Measurements from ENCODE around the gene HPDL. TPM values are rescaled to one million over a fixed set of nuclear protein-coding genes. Genes with fewer than 3 reads are reported as not detected.

HPDL gene
- polyA plus RNA-seq, 3 donors = 3.0 to 4.8 (median 3.7) TPM

GRCh38 chr1:45340816-45341466 is 14.2 kb downstream of the HPDL start:
- no peak for DNase-seq (ENCODE audit: extremely low read depth in 1 of 11, low read depth in 9 of 11, low spot score in 4 of 11)

- no peak for DNase-seq (ENCODE audit: extremely low read depth in 1 of 11, low read depth in 9 of 11, low spot score in 4 of 11)
These were observed 17.8 kb downstream of the HPDL start for GRCh38 chr1:45344499-45344898.

GRCh38 chr1:45345014-45345413 is 18.3 kb downstream of the HPDL start:
- no peak for DNase-seq (ENCODE audit: extremely low read depth in 1 of 11, low read depth in 9 of 11, low spot score in 4 of 11)

GRCh38 chr1:45346473-45346872 is 19.8 kb downstream of the HPDL start:
- no peak for DNase-seq (ENCODE audit: extremely low read depth in 1 of 11, low read depth in 9 of 11, low spot score in 4 of 11)

- DNase-seq (ENCODE audit: extremely low read depth in 1 of 11, low read depth in 9 of 11, low spot score in 4 of 11) = no peak
These were observed 21.3 kb downstream of the HPDL start for GRCh38 chr1:45348020-45348419.

GRCh38 chr1:45348609-45348965 is 21.9 kb downstream of the HPDL start:
- no peak for DNase-seq (ENCODE audit: extremely low read depth in 1 of 11, low read depth in 9 of 11, low spot score in 4 of 11)

GRCh38 chr1:45348966-45349677 is 22.4 kb downstream of the HPDL start:
- no peak for DNase-seq (ENCODE audit: extremely low read depth in 1 of 11, low read depth in 9 of 11, low spot score in 4 of 11)

GRCh38 chr1:45351508-45351907 is 24.8 kb downstream of the HPDL start:
- no peak for DNase-seq (ENCODE audit: extremely low read depth in 1 of 11, low read depth in 9 of 11, low spot score in 4 of 11)

- no peak for DNase-seq (ENCODE audit: extremely low read depth in 1 of 11, low read depth in 9 of 11, low spot score in 4 of 11)
These were observed 27.0 kb downstream of the HPDL start for GRCh38 chr1:45353685-45354084.

GRCh38 chr1:45354838-45355237 is 28.1 kb downstream of the HPDL start:
- DNase-seq (ENCODE audit: extremely low read depth in 1 of 11, low read depth in 9 of 11, low spot score in 4 of 11) = no peak

- DNase-seq (ENCODE audit: extremely low read depth in 1 of 11, low read depth in 9 of 11, low spot score in 4 of 11) = no peak
These were observed 29.0 kb downstream of the HPDL start for GRCh38 chr1:45355683-45356082.

GRCh38 chr1:45356186-45356585 is 29.5 kb downstream of the HPDL start:
- no peak for DNase-seq (ENCODE audit: extremely low read depth in 1 of 11, low read depth in 9 of 11, low spot score in 4 of 11)

- DNase-seq (ENCODE audit: extremely low read depth in 1 of 11, low read depth in 9 of 11, low spot score in 4 of 11) = peak in 9 of 11 donors; percentile 6 to 57 (median 45)
These were observed 33.3 kb downstream of the HPDL start for GRCh38 chr1:45359882-45360513.

GRCh38 chr1:45360981-45361380 is 34.3 kb downstream of the HPDL start:
- peak in 7 of 11 donors; percentile 6 to 43 (median 23) for DNase-seq (ENCODE audit: extremely low read depth in 1 of 11, low read depth in 9 of 11, low spot score in 4 of 11)

GRCh38 chr1:45364294-45364693 is 37.6 kb downstream of the HPDL start:
- no peak for DNase-seq (ENCODE audit: extremely low read depth in 1 of 11, low read depth in 9 of 11, low spot score in 4 of 11)

GRCh38 chr1:45365051-45365450 is 38.4 kb downstream of the HPDL start:
- DNase-seq (ENCODE audit: extremely low read depth in 1 of 11, low read depth in 9 of 11, low spot score in 4 of 11) = no peak

GRCh38 chr1:45370575-45370974 is 43.9 kb downstream of the HPDL start:
- no peak for DNase-seq (ENCODE audit: extremely low read depth in 1 of 11, low read depth in 9 of 11, low spot score in 4 of 11)

GRCh38 chr1:45373573-45373972 is 46.9 kb downstream of the HPDL start:
- no peak for DNase-seq (ENCODE audit: extremely low read depth in 1 of 11, low read depth in 9 of 11, low spot score in 4 of 11)

GRCh38 chr1:45375104-45376090 is 48.7 kb downstream of the HPDL start:
- DNase-seq (ENCODE audit: extremely low read depth in 1 of 11, low read depth in 9 of 11, low spot score in 4 of 11) = no peak

Data from renal cortex interstitium (tissue), 11 donors.